ENCODE data around the gene P2RY14.

The P2RY14 gene

GRCh38 chr3:151278230-151278629, at the start of gene P2RY14:
TSS of gene P2RY14 (minus strand) at chr3:151278542. CDS start at chr3:151214316, 64,226 bp downstream.
- no peak for DNase-seq (ENCODE audit: low spot score)

- DNase-seq (ENCODE audit: low spot score) = peak; percentile 40
These were observed 49.3 kb upstream of the P2RY14 start for GRCh38 chr3:151327571-151328198.

GRCh38 chr3:151322511-151322910, 44.2 kb upstream of the P2RY14 start:
- no peak for DNase-seq (ENCODE audit: low spot score)

- DNase-seq (ENCODE audit: low spot score) = no peak
These were observed 43.2 kb upstream of the P2RY14 start for GRCh38 chr3:151321526-151321925.

- no peak for DNase-seq (ENCODE audit: low spot score)
These were observed 41.8 kb upstream of the P2RY14 start for GRCh38 chr3:151320131-151320530.

GRCh38 chr3:151319628-151320027, 41.3 kb upstream of the P2RY14 start:
- peak; percentile 5 for DNase-seq (ENCODE audit: low spot score)

- DNase-seq (ENCODE audit: low spot score) = no peak
These were observed 40.6 kb upstream of the P2RY14 start for GRCh38 chr3:151318991-151319390.

- peak; percentile 12 for DNase-seq (ENCODE audit: low spot score)
These were observed 40.0 kb upstream of the P2RY14 start for GRCh38 chr3:151318313-151318712.

GRCh38 chr3:151316267-151316991, 38.1 kb upstream of the P2RY14 start, which contains the start of gene GPR87:
TSS of gene GPR87 (minus strand) at chr3:151316820. CDS start at chr3:151300100, 16,720 bp downstream.
- DNase-seq (ENCODE audit: low spot score) = no peak

GRCh38 chr3:151315846-151316245, 37.5 kb upstream of the P2RY14 start:
- no peak for DNase-seq (ENCODE audit: low spot score)

GRCh38 chr3:151315136-151315535, 36.8 kb upstream of the P2RY14 start:
- peak; percentile 27 for DNase-seq (ENCODE audit: low spot score)

- DNase-seq (ENCODE audit: low spot score) = no peak
These were observed 36.3 kb upstream of the P2RY14 start for GRCh38 chr3:151314593-151314992.

GRCh38 chr3:151314137-151314536, 35.8 kb upstream of the P2RY14 start:
- no peak for DNase-seq (ENCODE audit: low spot score)

GRCh38 chr3:151312972-151313371, 34.6 kb upstream of the P2RY14 start:
- DNase-seq (ENCODE audit: low spot score) = no peak

- no peak for DNase-seq (ENCODE audit: low spot score)
These were observed 31.2 kb upstream of the P2RY14 start for GRCh38 chr3:151309566-151309965.

GRCh38 chr3:151307583-151308488, 29.5 kb upstream of the P2RY14 start:
- peak; percentile 11 for DNase-seq (ENCODE audit: low spot score)

GRCh38 chr3:151307131-151307530, 28.8 kb upstream of the P2RY14 start:
- no peak for DNase-seq (ENCODE audit: low spot score)

- DNase-seq (ENCODE audit: low spot score) = no peak
These were observed 27.9 kb upstream of the P2RY14 start for GRCh38 chr3:151306168-151306810.

GRCh38 chr3:151305775-151306151, 27.4 kb upstream of the P2RY14 start:
- peak; percentile 11 for DNase-seq (ENCODE audit: low spot score)

- peak; percentile 94 for DNase-seq (ENCODE audit: low spot score)
These were observed 26.9 kb upstream of the P2RY14 start for GRCh38 chr3:151305060-151305774.

- no peak for DNase-seq (ENCODE audit: low spot score)
These were observed 25.4 kb upstream of the P2RY14 start for GRCh38 chr3:151303751-151304150.
